HL-60 (cell line): ENCODE data around the gene GABBR2.

Source experiments
- DNase-seq, 2 experiments: peaks; one replicate each; pipeline ENCODE4 v3.0.0-alpha.2; 2010 to 2020; ENCODE audit warnings: low read depth in 1 of 2, low spot score in 1 of 2
- H3K27ac ChIP-seq: fragments of 250-450 bp; sonication (Bioruptor Pico); replicated peaks from 2 replicates; pipeline ENCODE4 v1.5.1; 2020; ENCODE audit warnings: mild to moderate bottlenecking, moderate library complexity
- H3K27me3 ChIP-seq: fragments of 250-450 bp; sonication (Bioruptor Pico); 2 replicates; pipeline ENCODE4 v1.5.1; 2021; ENCODE audit warnings: mild to moderate bottlenecking, moderate library complexity; ENCODE audit not compliant: insufficient read depth, poor library complexity, severe bottlenecking
- H3K4me3 ChIP-seq: replicated peaks from 2 replicates; pipeline ENCODE4 v1.5.1; 2011; ENCODE audit warnings: mild to moderate bottlenecking, control low read depth, low read length; ENCODE audit not compliant: insufficient read depth
- CTCF ChIP-seq: IDR thresholded peaks from one replicate; pipeline ENCODE4 v1.5.1; 2011; ENCODE audit warnings: low read length, control low read depth, inconsistent platforms; ENCODE audit not compliant: insufficient read depth
- GABPA ChIP-seq: IDR thresholded peaks from 2 replicates; pipeline ENCODE4 v1.6.1; 2012; ENCODE audit warnings: low read depth
- POLR2AphosphoS5 ChIP-seq: IDR thresholded peaks from 2 replicates; pipeline ENCODE4 v1.6.1; 2012; ENCODE audit warnings: low read depth
- REST ChIP-seq: IDR thresholded peaks from 2 replicates; pipeline ENCODE4 v1.6.1; 2012; ENCODE audit warnings: low read depth; ENCODE audit not compliant: insufficient replicate concordance
- SPI1 ChIP-seq: IDR thresholded peaks from 2 replicates; pipeline ENCODE4 v1.6.1; 2012; ENCODE audit warnings: low read depth, mild to moderate bottlenecking, borderline replicate concordance

GABBR2 gene

GRCh38 chr9:98545021-98545420 lies 163.7 kb downstream of the GABBR2 start:
- no peak for DNase-seq
- peaks cover 3% of the 10 kb centered on the region for H3K27me3 ChIP-seq
- H3K27ac ChIP-seq: no peak overlapping the region
- TF ChIP-seq CTCF (no peak), SPI1 (no peak), REST (no peak), GABPA (no peak), POLR2AphosphoS5 (no peak)
- H3K4me3 ChIP-seq: no peak overlapping the region

GRCh38 chr9:98541684-98542230 lies 167.0 kb downstream of the GABBR2 start:
- Histone ChIP-seq H3K27ac (no peak overlapping the region), H3K4me3 (no peak overlapping the region), H3K27me3 (peaks cover 3% of the 10 kb centered on the region)
- no peak for TF ChIP-seq REST
- TF ChIP-seq POLR2AphosphoS5: no peak
- TF ChIP-seq CTCF: no peak
- no peak for DNase-seq

GRCh38 chr9:98540476-98540875 lies 168.3 kb downstream of the GABBR2 start:
- Histone ChIP-seq H3K4me3 (no peak overlapping the region), H3K27me3 (peaks cover 3% of the 10 kb centered on the region), H3K27ac (no peak overlapping the region)
- no peak for DNase-seq
- TF ChIP-seq POLR2AphosphoS5 (no peak), CTCF (no peak), SPI1 (no peak), REST (no peak), GABPA (no peak)
